ENCODE measurements around the gene P2RY11. TPM values are rescaled to one million over a fixed set of nuclear protein-coding genes. Genes with fewer than 3 reads are reported as not detected.

Gene P2RY11
- total and polyA plus RNA-seq, 2 of the 4 experiments (the other 2 are of a cell fraction), result 0.54 to 4.5 TPM

GRCh38 chr19:10159610-10160009 is 48.1 kb downstream of the P2RY11 start:
- Histone ChIP-seq H3K4me2 (ENCODE audit: low read depth, low read length) (no peak overlapping the region), H2BK20ac (ENCODE audit: low read depth, low read length) (no peak overlapping the region), H2AK5ac (ENCODE audit: low read depth, low read length) (no peak overlapping the region), H3K23ac (ENCODE audit: low read depth, low read length) (no peak overlapping the region), H3K9me3 (ENCODE audit: control insufficient read depth, insufficient read depth, low read length) (no peaks in the 10 kb centered on the region), H4K91ac (ENCODE audit: insufficient read depth, low read depth, low read length) (no peak overlapping the region), H3K4me1 (ENCODE audit: control insufficient read depth, insufficient read depth, low read length) (no peaks in the 10 kb centered on the region), H3K56ac (ENCODE audit: extremely low read depth, insufficient read depth, low read length) (no peak overlapping the region), H3K4ac (ENCODE audit: low read depth, low read length) (no peak overlapping the region), H3K14ac (replicated peaks; ENCODE audit: low read depth, low read length) (no peak overlapping the region), H2BK120ac (ENCODE audit: low read depth, low read length) (no peak overlapping the region), H4K8ac (ENCODE audit: low read depth in 2 of 2, low read length in 2 of 2) (no peak overlapping the region), H3K79me1 (ENCODE audit: low read depth in 1 of 2, low read length in 2 of 2) (peaks cover 10 to 24% of the 10 kb centered on the region in 2 experiments; a peak in 3 of 4 replicates), H2BK5ac (ENCODE audit: low read depth, low read length, poor library complexity, severe bottlenecking) (no peak overlapping the region), H2BK15ac (ENCODE audit: low read depth, low read length) (no peak overlapping the region), H3K27ac (ENCODE audit: insufficient read depth, low read length) (no peak overlapping the region), H2AK9ac (replicated peaks; ENCODE audit: low read depth, low read length, poor library complexity) (no peak overlapping the region), H3K27me3 (ENCODE audit: control insufficient read depth, insufficient read depth, low read length) (no peaks in the 10 kb centered on the region), H3K18ac (ENCODE audit: low read depth, low read length) (no peak overlapping the region), H4K20me1 (ENCODE audit: insufficient read depth, low read length) (no peaks in the 10 kb centered on the region), H3K9ac (ENCODE audit: low read depth, low read length) (no peak overlapping the region), H3K4me3 (ENCODE audit: insufficient read depth, low read depth, low read length) (no peak overlapping the region), H2AFZ (replicated peaks; ENCODE audit: low read length, poor library complexity) (no peak overlapping the region), H4K5ac (ENCODE audit: low read depth, low read length) (no peak overlapping the region), H3K36me3 (ENCODE audit: control insufficient read depth, insufficient read depth, low read length) (peaks cover 81% of the 10 kb centered on the region), H3K9me1 (ENCODE audit: insufficient read depth, low read length) (no peaks in the 10 kb centered on the region)
- no peak for DNase-seq
- BruUV-seq (replicated peaks), result no TSS peak
- ChIA-PET CTCF (no interaction called here), POLR2A (ENCODE audit: unreplicated experiment) (no interaction called here)
- intact Hi-C loops (cut with micrococcal nuclease) (no loop called here), in situ Hi-C loops (cut with MboI; ENCODE audit: low sequenced_read_pairs) (no loop called here), dilution Hi-C loops (cut with HindIII; ENCODE audit: low sequenced_read_pairs, unreplicated experiment) (no loop called here)
- WGBS, 2 experiments (ENCODE audit: extremely low coverage in 2 of 2, insufficient read length in 1 of 2), result 93% methylated on average over 8 of the region's 16 CpGs; no CpG with 5 or more reads in 1 of the 2 experiments
- TF ChIP-seq BHLHE40 (IDR thresholded peaks at IDR 0.05; ENCODE audit: low read depth, low read length) (no peak), POLR2A (IDR thresholded peaks at IDR 0.05; ENCODE audit: low read depth, low read length) (no peak), MAZ (IDR thresholded peaks at IDR 0.05; ENCODE audit: borderline replicate concordance, low read depth, low read length) (no peak), RAD21 (IDR thresholded peaks at IDR 0.05; ENCODE audit: low read length) (no peak), MAFK (IDR thresholded peaks at IDR 0.05; ENCODE audit: low read depth, low read length) (no peak)
- TF ChIP-seq, protein P1, sequence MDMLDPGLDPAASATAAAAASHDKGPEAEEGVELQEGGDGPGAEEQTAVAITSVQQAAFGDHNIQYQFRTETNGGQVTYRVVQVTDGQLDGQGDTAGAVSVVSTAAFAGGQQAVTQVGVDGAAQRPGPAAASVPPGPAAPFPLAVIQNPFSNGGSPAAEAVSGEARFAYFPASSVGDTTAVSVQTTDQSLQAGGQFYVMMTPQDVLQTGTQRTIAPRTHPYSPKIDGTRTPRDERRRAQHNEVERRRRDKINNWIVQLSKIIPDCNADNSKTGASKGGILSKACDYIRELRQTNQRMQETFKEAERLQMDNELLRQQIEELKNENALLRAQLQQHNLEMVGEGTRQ (IDR thresholded peaks at IDR 0.05; ENCODE audit: low read depth, low read length), result no peak
- ATAC-seq (ENCODE audit: low read depth), result no peak

Measured in IMR-90 (cell line).